Activated T-cell treated with anti-CD3 and anti-CD28 coated beads for 1 hour (primary cell): ENCODE data around the gene FTCDNL1.

Experiments
- DNase-seq: peaks from one replicate; pipeline ENCODE4 v3.0.0-alpha.2; 2020; ENCODE audit warnings: low read depth

Gene FTCDNL1

GRCh38 chr2:199742884-199743283 is 108.1 kb downstream of the FTCDNL1 start:
- no peak for DNase-seq

- no peak for DNase-seq
These were observed 110.9 kb downstream of the FTCDNL1 start for GRCh38 chr2:199740111-199740428.

GRCh38 chr2:199739413-199740110 is 111.4 kb downstream of the FTCDNL1 start:
- peak; percentile 55 for DNase-seq

- no peak for DNase-seq
These were observed 112.1 kb downstream of the FTCDNL1 start for GRCh38 chr2:199738727-199739412.

GRCh38 chr2:199734651-199735050 is 116.3 kb downstream of the FTCDNL1 start:
- DNase-seq, result no peak

GRCh38 chr2:199734011-199734410 is 117.0 kb downstream of the FTCDNL1 start:
- DNase-seq, result no peak

- DNase-seq, result no peak
These were observed 123.2 kb downstream of the FTCDNL1 start for GRCh38 chr2:199727801-199728200.

GRCh38 chr2:199727306-199727705 is 123.7 kb downstream of the FTCDNL1 start:
- no peak for DNase-seq

- DNase-seq, result no peak
These were observed 132.9 kb downstream of the FTCDNL1 start for GRCh38 chr2:199718074-199718473.

- DNase-seq, result no peak
These were observed 133.4 kb downstream of the FTCDNL1 start for GRCh38 chr2:199717587-199717907.

- DNase-seq, result no peak
These were observed 134.0 kb downstream of the FTCDNL1 start for GRCh38 chr2:199716807-199717586.

GRCh38 chr2:199713746-199714145 is 137.2 kb downstream of the FTCDNL1 start:
- no peak for DNase-seq

- no peak for DNase-seq
These were observed 140.4 kb downstream of the FTCDNL1 start for GRCh38 chr2:199710551-199710950.
